GM19324 (cell line): ENCODE results near the gene CENPQ.

ENCODE experiments used
- ATAC-seq: cut with Tn5 transposase; IDR thresholded peaks from one replicate; pipeline ENCODE4 v1.9.1; 2021; ENCODE audit warnings: mild to moderate bottlenecking, moderate library complexity; ENCODE audit not compliant: unreplicated experiment, low FRiP score

The CENPQ gene

DNA sequence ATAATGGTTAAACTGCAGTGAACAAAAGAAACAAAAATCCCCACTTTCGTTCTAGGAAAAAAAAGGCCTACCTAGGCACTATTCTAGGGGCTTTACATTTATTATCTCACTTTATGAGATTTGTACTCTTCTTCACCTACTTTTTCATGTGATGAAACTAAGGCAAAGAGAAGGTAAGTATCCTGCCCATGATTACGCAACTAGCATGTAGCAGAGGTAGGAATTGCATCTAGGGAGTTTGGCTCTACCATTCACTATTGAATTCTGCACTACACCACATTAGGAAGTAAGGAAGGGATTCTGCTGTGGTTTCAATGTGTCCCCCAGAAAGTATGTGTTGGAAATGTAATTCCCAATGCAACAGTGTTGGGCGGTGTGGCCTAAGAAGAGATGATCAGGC lies 75.9 kb downstream of the CENPQ start:
- no peak for ATAC-seq

DNA sequence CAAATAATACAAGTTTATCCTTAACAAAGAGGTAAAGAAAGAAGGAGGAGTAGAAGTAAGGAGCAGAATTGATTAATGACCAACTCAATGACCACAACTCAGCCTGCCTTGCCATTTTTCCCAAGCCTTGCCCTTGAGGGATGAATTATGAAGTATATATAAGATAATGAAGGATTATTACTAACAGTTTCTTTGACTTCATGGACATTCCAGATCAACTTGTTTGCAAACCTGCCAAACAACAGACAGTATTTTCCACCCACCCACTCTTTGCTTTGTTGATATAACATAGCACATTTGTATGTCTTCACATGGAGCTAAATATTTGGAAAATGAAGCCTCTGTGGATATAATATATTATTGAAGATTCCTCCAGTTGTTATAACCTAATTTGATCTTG lies 77.4 kb downstream of the CENPQ start:
- ATAC-seq: no peak

- no peak for ATAC-seq
Measured at GRCh38 chr6:49541210-49541724, 78.1 kb downstream of the CENPQ start.

- no peak for ATAC-seq
Measured at GRCh38 chr6:49541936-49542335, 78.8 kb downstream of the CENPQ start.
